ENCODE results near the gene STAB1.

STAB1 gene

DNA sequence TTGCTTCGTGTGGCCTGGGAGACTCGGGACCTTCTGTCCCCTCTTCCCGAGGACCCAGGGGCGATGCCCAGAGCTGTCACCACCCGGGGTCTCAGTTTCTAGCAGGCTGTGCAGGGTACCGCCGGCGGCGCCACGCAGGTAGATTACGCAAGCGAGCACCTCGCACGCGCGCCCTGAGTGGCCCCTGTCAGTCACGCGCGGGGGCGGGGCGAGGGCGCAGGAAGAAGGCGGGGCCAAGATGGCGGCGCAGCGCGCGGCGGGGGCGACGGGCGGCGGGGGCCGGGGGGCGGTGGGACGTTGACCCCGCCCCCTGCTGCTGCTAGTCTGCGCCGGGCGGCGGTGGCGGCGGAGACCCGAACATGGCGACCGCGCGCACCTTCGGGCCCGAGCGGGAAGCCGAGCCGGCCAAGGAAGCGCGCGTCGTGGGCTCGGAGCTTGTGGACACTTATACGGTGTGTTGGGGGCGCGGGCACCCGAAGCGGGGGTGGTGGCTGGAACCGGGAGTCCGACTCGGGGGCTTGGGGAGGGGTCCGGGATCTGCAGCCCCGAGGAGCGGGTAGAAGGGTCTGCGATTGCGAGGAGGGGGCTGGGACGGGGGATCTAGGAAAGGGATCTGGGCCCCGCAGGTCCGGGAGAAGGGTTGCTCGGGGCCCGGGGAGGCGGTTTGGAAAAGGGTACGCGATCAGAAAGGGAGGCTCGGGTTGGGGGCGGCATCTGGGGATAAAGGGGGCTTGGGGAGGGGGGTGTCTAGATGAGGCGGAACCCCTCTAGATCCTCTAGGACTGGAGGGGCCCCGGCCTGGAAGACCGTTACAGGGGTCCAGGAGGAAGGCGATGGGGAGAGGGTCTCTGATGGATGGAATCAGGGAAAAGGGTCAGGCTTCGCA lies 39.6 kb upstream of the STAB1 start, which contains the start of gene NISCH:
Gene NISCH, plus strand, starts transcription at position 322 of the 886 bp plus-strand sequence. Its CDS starts 38 bp downstream, at position 360.
- Mint-ChIP-seq H3K27ac (peak within 1 kb of the TSS; percentile 91), H3K9me3 (no peaks in the 10 kb centered on the region), H3K36me3 (peaks cover 26% of the 10 kb centered on the region), H3K27me3 (no peaks in the 10 kb centered on the region), H3K4me3 (peak within 1 kb of the TSS; percentile 85), H3K4me1 (peaks cover 42% of the 10 kb centered on the region)
- CTCF ChIA-PET = interaction anchor here (4.1 kb wide), 1 partner anchor 8 kb away, joined by 25 read pairs; the partner anchor contains the start of gene SEMA3G
- peak; percentile 96 for DNase-seq

GRCh38 chr3:52456169-52456799 lies 38.9 kb upstream of the STAB1 start:
- no peak for DNase-seq

GRCh38 chr3:52456800-52457183 lies 38.3 kb upstream of the STAB1 start:
- CTCF ChIA-PET = interaction anchor here (1.3 to 4.1 kb wide), 2 partner anchors 10 to 26 kb away, joined by 3 to 25 read pairs; partner anchors contain the start of gene SEMA3G
- Mint-ChIP-seq H3K9me3 (no peaks in the 10 kb centered on the region), H3K27ac (peak overlapping the region; percentile 91), H3K36me3 (peaks cover 28% of the 10 kb centered on the region), H3K27me3 (no peaks in the 10 kb centered on the region), H3K4me1 (peaks cover 42% of the 10 kb centered on the region), H3K4me3 (peak overlapping the region; percentile 85)
- DNase-seq = no peak

More at GRCh38 chr3:52456169-52456799, 38.9 kb upstream of the STAB1 start:
- H3K9me3 Mint-ChIP-seq = no peaks in the 10 kb centered on the region
- CTCF ChIA-PET = interaction anchor here (4.1 kb wide), 1 partner anchor 9 kb away, joined by 25 read pairs; the partner anchor contains the start of gene SEMA3G
- H3K36me3 Mint-ChIP-seq = peaks cover 28% of the 10 kb centered on the region
- H3K4me1 Mint-ChIP-seq = peaks cover 42% of the 10 kb centered on the region
- peak overlapping the region; percentile 85 for H3K4me3 Mint-ChIP-seq
- no peaks in the 10 kb centered on the region for H3K27me3 Mint-ChIP-seq
- H3K27ac Mint-ChIP-seq = peak overlapping the region; percentile 91

GRCh38 chr3:52458031-52458760 lies 36.9 kb upstream of the STAB1 start:
- no peak overlapping the region for H3K27ac Mint-ChIP-seq
- H3K36me3 Mint-ChIP-seq = peaks cover 30% of the 10 kb centered on the region

GRCh38 chr3:52458770-52459545 lies 36.2 kb upstream of the STAB1 start:
- Mint-ChIP-seq H3K9me3 (no peaks in the 10 kb centered on the region), H3K27ac (no peak overlapping the region), H3K4me3 (no peak overlapping the region), H3K36me3 (peaks cover 32% of the 10 kb centered on the region), H3K4me1 (peaks cover 40% of the 10 kb centered on the region), H3K27me3 (no peaks in the 10 kb centered on the region)
- no peak for DNase-seq
- CTCF ChIA-PET = interaction anchor here (1.3 to 4.1 kb wide), 2 partner anchors 12 to 47 kb away, joined by 4 to 25 read pairs; partner anchors contain the start of gene SEMA3G

More at GRCh38 chr3:52458031-52458760, 36.9 kb upstream of the STAB1 start:
- H3K27me3 Mint-ChIP-seq = no peaks in the 10 kb centered on the region
- no peak overlapping the region for H3K4me3 Mint-ChIP-seq
- H3K4me1 Mint-ChIP-seq = peaks cover 45% of the 10 kb centered on the region
- DNase-seq = no peak
- CTCF ChIA-PET = interaction anchor here (1.0 to 4.1 kb wide), 4 partner anchors 11 to 46 kb away, joined by 3 to 25 read pairs (median 4); partner anchors contain the start of gene SEMA3G
- no peaks in the 10 kb centered on the region for H3K9me3 Mint-ChIP-seq

DNA sequence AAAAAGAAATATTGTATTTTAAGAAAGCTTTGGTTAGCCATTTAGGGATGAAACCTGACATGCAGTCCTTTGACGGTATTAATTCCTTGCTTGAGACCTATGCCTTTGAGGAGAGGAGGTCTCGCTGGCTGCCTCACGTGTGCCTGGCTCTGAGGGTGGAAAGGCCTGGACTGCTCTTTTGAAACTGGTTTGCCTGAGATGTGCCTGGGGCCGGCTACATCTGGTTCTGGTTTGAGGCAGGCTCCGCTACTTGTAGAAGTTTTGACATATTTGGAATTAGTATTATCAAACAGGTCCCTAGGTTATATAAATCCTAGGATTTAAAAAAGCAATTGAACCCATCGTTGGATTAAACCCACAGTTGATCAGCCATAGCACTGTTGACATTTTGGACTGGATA lies 33.3 kb upstream of the STAB1 start:
- no peak for DNase-seq
- peaks cover 29% of the 10 kb centered on the region for H3K36me3 Mint-ChIP-seq
- CTCF ChIA-PET = no interaction called here
- H3K27me3 Mint-ChIP-seq = no peaks in the 10 kb centered on the region
- H3K4me3 Mint-ChIP-seq = no peak overlapping the region
- H3K9me3 Mint-ChIP-seq = no peaks in the 10 kb centered on the region
- no peak overlapping the region for H3K27ac Mint-ChIP-seq
- H3K4me1 Mint-ChIP-seq = peaks cover 19% of the 10 kb centered on the region

DNA sequence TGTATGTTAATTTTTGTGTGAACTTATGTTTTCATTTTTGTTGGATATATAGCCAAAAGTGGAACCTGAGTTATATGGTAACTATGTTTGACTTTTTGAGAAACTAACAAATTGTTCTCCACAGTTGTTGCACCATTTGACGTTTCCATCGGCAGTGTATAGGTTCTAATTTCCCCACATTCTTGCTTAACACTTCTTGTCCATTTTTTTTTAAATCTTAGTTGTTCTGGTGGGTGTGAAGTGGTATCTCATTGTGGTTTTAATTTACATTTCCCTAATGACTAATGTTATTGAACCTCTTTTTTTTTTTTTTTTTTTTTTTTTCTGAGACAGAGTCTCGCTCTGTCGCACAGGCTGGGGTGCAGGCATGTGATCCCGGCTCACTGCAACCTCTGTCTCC lies 31.7 kb upstream of the STAB1 start:
- DNase-seq = no peak
- H3K27me3 Mint-ChIP-seq = no peaks in the 10 kb centered on the region
- no peak overlapping the region for H3K27ac Mint-ChIP-seq
- H3K9me3 Mint-ChIP-seq = no peaks in the 10 kb centered on the region
- H3K4me1 Mint-ChIP-seq = peaks cover 3% of the 10 kb centered on the region
- CTCF ChIA-PET = no interaction called here
- no peak overlapping the region for H3K4me3 Mint-ChIP-seq
- peaks cover 16% of the 10 kb centered on the region for H3K36me3 Mint-ChIP-seq

GRCh38 chr3:52468336-52468735 lies 26.8 kb upstream of the STAB1 start:
- H3K4me1 Mint-ChIP-seq = no peaks in the 10 kb centered on the region
- H3K27ac Mint-ChIP-seq = no peak overlapping the region
- no peak for DNase-seq
- no peak overlapping the region for H3K4me3 Mint-ChIP-seq
- no peaks in the 10 kb centered on the region for H3K9me3 Mint-ChIP-seq
- H3K36me3 Mint-ChIP-seq = peaks cover 12% of the 10 kb centered on the region
- CTCF ChIA-PET = interaction anchor here (1.3 kb wide), 1 partner anchor 22 kb away, joined by 5 read pairs; no protein-coding TSS in a partner anchor
- H3K27me3 Mint-ChIP-seq = no peaks in the 10 kb centered on the region

GRCh38 chr3:52469001-52469400 lies 26.1 kb upstream of the STAB1 start:
- H3K4me1 Mint-ChIP-seq = no peaks in the 10 kb centered on the region
- H3K27me3 Mint-ChIP-seq = no peaks in the 10 kb centered on the region
- no peak for DNase-seq
- no peak overlapping the region for H3K27ac Mint-ChIP-seq
- H3K4me3 Mint-ChIP-seq = no peak overlapping the region
- H3K36me3 Mint-ChIP-seq = peaks cover 15% of the 10 kb centered on the region
- H3K9me3 Mint-ChIP-seq = no peaks in the 10 kb centered on the region
- CTCF ChIA-PET = no interaction called here

DNA sequence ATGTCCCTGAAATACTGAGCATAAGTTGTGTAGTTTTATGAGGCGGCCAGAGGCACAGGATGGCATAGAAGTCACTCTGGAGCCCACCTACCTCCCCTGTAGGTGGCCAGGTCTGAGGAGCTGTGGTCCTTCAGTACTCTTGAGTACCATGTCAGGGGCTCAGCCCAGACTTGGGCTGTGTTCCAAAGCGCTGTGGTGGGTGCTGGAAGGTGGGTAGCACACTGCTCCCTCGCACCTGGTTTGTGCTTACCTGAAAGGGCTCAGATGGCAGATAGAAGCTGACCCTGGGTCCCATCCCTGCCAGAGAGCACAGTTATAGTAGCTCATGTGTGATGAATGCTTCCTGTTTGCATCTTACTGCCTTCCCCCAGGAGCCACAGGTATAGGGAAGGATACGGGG lies 24.2 kb upstream of the STAB1 start:
- Mint-ChIP-seq H3K27ac (peak overlapping the region; percentile 7), H3K36me3 (peaks cover 22% of the 10 kb centered on the region), H3K4me3 (no peak overlapping the region), H3K9me3 (no peaks in the 10 kb centered on the region), H3K27me3 (no peaks in the 10 kb centered on the region), H3K4me1 (no peaks in the 10 kb centered on the region)
- no peak for DNase-seq
- CTCF ChIA-PET = no interaction called here

GRCh38 chr3:52471371-52472238 lies 23.5 kb upstream of the STAB1 start:
- CTCF ChIA-PET = interaction anchor here (1.1 to 2.2 kb wide), 3 partner anchors 44 to 212 kb away, joined by 4 to 5 read pairs (median 4); no protein-coding TSS in a partner anchor
- H3K36me3 Mint-ChIP-seq = peaks cover 27% of the 10 kb centered on the region
- no peaks in the 10 kb centered on the region for H3K4me1 Mint-ChIP-seq
- no peak overlapping the region for H3K27ac Mint-ChIP-seq
- DNase-seq = peak; percentile 48
- no peaks in the 10 kb centered on the region for H3K9me3 Mint-ChIP-seq
- H3K27me3 Mint-ChIP-seq = no peaks in the 10 kb centered on the region
- no peak overlapping the region for H3K4me3 Mint-ChIP-seq

- H3K27ac Mint-ChIP-seq = no peak overlapping the region
- no peak overlapping the region for H3K4me3 Mint-ChIP-seq
- CTCF ChIA-PET = interaction anchor here (1.1 to 2.2 kb wide), 3 partner anchors 44 to 211 kb away, joined by 4 to 5 read pairs (median 4); no protein-coding TSS in a partner anchor
- no peaks in the 10 kb centered on the region for H3K27me3 Mint-ChIP-seq
- no peaks in the 10 kb centered on the region for H3K4me1 Mint-ChIP-seq
- peaks cover 27% of the 10 kb centered on the region for H3K36me3 Mint-ChIP-seq
- DNase-seq = no peak
- H3K9me3 Mint-ChIP-seq = no peaks in the 10 kb centered on the region
These were observed 22.7 kb upstream of the STAB1 start for GRCh38 chr3:52472239-52473000.

Measured in activated naive CD4-positive, alpha-beta T cell treated with anti-CD3 and anti-CD28 coated beads, Interleukin-2, amount 10 ng/mL, durations not matched to agents 7 days and 5 days (primary cell).